ENCODE measurements around the gene CTPS2.
A peak's percentile ranks its signal among the peaks of the same experiment; 100 is the strongest.
"Not testable (repeated sequence)": the region's sequence is repeated elsewhere in the genome, so short reads cannot be mapped to it uniquely, and the experiment has no call there.

The CTPS2 gene, protein sequence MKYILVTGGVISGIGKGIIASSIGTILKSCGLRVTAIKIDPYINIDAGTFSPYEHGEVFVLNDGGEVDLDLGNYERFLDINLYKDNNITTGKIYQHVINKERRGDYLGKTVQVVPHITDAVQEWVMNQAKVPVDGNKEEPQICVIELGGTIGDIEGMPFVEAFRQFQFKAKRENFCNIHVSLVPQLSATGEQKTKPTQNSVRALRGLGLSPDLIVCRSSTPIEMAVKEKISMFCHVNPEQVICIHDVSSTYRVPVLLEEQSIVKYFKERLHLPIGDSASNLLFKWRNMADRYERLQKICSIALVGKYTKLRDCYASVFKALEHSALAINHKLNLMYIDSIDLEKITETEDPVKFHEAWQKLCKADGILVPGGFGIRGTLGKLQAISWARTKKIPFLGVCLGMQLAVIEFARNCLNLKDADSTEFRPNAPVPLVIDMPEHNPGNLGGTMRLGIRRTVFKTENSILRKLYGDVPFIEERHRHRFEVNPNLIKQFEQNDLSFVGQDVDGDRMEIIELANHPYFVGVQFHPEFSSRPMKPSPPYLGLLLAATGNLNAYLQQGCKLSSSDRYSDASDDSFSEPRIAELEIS

GRCh38 chrX:16712548-16713155 lies at the start of gene CTPS2:
Gene CTPS2, minus strand, starts transcription at chrX:16712669. Its CDS starts 9,767 bp downstream, at chrX:16702902.
- DNase-seq (ENCODE audit: low read depth in 2 of 3, low spot score in 2 of 3) = peak in 1 of 3 experiments; percentile 17

GRCh38 chrX:16761500-16761899 lies 49.0 kb upstream of the CTPS2 start:
- not testable (repeated sequence) for DNase-seq (ENCODE audit: low read depth in 2 of 3, low spot score in 2 of 3)

- DNase-seq (ENCODE audit: low read depth in 2 of 3, low spot score in 2 of 3) = no peak
These were observed 44.3 kb upstream of the CTPS2 start for GRCh38 chrX:16756724-16757123.

- no peak for DNase-seq (ENCODE audit: low read depth in 2 of 3, low spot score in 2 of 3)
These were observed 41.5 kb upstream of the CTPS2 start for GRCh38 chrX:16754019-16754418.

GRCh38 chrX:16750136-16750535 lies 37.7 kb upstream of the CTPS2 start:
- no peak for DNase-seq (ENCODE audit: low read depth in 2 of 3, low spot score in 2 of 3)

- DNase-seq (ENCODE audit: low read depth in 2 of 3, low spot score in 2 of 3) = no peak
These were observed 36.0 kb upstream of the CTPS2 start for GRCh38 chrX:16748425-16748824.

- no peak for DNase-seq (ENCODE audit: low read depth in 2 of 3, low spot score in 2 of 3)
These were observed 33.2 kb upstream of the CTPS2 start for GRCh38 chrX:16745659-16746058.

GRCh38 chrX:16745102-16745501 lies 32.6 kb upstream of the CTPS2 start:
- DNase-seq (ENCODE audit: low read depth in 2 of 3, low spot score in 2 of 3) = no peak

GRCh38 chrX:16743604-16744325 lies 31.3 kb upstream of the CTPS2 start:
- DNase-seq (ENCODE audit: low read depth in 2 of 3, low spot score in 2 of 3) = no peak

DNA sequence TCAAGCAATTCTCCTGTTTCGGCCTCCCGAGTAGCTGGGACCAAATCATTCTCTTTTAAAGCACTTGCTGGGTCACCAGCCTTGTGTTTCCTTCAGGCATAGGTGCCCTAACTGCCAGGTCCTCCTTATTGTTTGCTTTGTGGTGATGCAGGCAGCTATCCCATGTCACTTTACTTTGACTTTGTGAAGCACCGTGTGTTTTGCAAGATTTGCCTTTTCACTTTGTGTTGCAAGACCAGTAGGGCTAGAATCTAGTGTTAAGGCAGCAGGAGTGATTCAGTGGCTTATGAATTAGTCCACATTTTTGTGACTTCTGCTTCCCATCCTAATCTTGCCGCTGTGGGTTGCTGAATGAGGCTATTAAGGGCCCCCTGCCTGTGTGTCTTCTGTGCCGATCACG lies 27.1 kb upstream of the CTPS2 start:
- DNase-seq (ENCODE audit: low read depth in 2 of 3, low spot score in 2 of 3) = no peak

GRCh38 chrX:16737024-16737423 lies 24.6 kb upstream of the CTPS2 start:
- DNase-seq (ENCODE audit: low read depth in 2 of 3, low spot score in 2 of 3) = no peak

- DNase-seq (ENCODE audit: low read depth in 2 of 3, low spot score in 2 of 3) = no peak
These were observed 20.5 kb upstream of the CTPS2 start for GRCh38 chrX:16733013-16733412.

- DNase-seq (ENCODE audit: low read depth in 2 of 3, low spot score in 2 of 3) = no peak
These were observed 18.0 kb upstream of the CTPS2 start for GRCh38 chrX:16730450-16730849.

GRCh38 chrX:16727637-16728036 lies 15.2 kb upstream of the CTPS2 start:
- DNase-seq (ENCODE audit: low read depth in 2 of 3, low spot score in 2 of 3) = no peak

DNA sequence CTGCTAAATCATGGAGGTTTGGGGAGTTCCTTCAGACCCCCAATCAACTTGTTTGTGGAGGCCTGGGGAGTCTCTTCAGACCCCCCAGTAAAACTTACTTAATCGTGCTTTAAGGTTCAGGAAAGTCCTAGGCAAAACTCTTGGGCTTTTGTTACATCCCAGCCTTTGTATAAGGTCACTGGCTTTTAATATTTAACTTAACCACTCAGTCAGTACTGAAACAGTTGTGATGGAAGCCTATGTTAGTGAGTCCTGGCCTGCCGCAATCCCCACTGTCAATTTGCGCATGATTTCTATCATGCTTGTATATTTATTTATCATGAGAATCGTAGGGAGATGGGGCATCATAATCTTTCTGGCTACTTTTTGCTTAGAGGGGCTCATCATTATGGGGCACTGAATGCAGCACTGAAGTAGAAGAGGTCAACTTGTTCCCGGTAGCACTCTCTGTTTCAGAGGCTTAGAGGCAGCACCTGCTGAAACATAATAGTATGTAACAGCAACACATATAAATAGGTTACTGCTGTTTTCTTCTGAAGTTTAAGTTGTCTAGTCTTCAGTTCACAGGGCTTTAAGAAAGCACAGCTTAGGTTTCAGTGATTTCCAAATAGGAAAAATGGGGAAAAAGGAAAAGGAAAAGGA lies 14.0 kb upstream of the CTPS2 start:
- DNase-seq (ENCODE audit: low read depth in 2 of 3, low spot score in 2 of 3) = not testable (repeated sequence)

GRCh38 chrX:16725072-16725471 lies 12.6 kb upstream of the CTPS2 start:
- DNase-seq (ENCODE audit: low read depth in 2 of 3, low spot score in 2 of 3) = no peak

- DNase-seq (ENCODE audit: low read depth in 2 of 3, low spot score in 2 of 3) = no peak
These were observed 10.0 kb upstream of the CTPS2 start for GRCh38 chrX:16722481-16722880.

DNA sequence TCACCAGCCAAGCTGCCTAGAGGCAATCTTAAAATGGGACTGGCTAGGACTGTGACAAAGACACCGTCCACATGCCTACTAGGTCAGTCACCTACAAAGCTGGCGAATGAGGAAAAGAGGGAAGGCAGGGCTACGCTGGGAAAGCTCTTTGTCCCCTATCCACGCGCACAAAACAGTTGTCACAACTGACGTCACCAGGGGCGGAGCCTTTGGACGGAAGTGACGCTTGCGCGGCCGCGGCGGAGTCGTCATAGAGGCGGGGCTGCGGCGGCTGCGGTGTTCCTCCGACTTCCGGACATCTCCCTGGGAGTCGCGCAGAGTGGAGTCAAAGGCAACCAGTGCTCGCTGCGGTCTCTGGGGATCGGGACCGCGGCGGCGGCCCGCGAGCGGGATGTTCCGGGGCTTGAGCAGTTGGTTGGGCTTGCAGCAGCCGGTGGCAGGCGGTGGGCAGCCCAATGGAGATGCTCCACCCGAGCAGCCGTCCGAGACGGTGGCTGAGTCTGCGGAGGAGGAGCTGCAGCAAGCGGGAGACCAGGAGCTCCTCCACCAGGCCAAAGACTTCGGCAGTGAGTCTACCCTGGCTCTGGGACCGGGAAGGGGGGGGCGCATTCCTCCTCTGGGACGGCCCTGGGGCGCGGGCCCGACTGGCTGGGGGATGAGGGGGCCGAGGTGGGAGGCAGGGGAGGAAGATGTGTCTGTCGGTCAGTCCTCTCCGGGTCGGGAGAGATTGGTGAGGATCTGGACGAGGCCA lies 7.0 kb upstream of the CTPS2 start, which contains the start of gene SYAP1:
TSS of gene SYAP1 (plus strand) at position 279 of the 751 bp plus-strand sequence. CDS start at position 392, 113 bp downstream.
- peak; percentile 85 to 96 (median 94) for DNase-seq (ENCODE audit: low read depth in 2 of 3, low spot score in 2 of 3)

DNA sequence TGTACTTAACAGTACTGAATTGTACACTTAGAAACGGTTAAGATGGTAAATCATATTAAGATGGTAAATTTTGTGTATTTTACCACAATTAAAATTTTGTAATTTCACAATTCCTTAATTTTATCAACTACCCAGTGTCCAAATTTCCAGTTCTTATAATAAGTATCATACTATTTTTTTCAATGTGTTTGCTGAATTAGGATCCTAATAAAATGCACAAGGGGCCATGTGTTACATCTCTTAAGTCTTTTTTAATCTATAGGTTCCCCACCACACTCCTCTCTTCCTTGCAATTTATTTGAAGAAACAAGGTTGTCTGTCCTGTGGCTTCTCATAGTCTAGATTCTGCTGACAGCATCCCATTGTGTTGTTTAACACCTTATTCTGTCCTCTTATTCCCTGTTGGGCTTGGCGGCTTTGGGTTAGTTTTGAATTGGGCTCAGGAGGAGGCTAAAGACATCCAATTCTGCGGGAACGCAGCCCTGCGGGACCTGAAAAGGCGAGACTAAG lies 6.4 kb upstream of the CTPS2 start:
- no peak for DNase-seq (ENCODE audit: low read depth in 2 of 3, low spot score in 2 of 3)

GRCh38 chrX:16716451-16716850 lies 4.0 kb upstream of the CTPS2 start:
- not testable (repeated sequence) for DNase-seq (ENCODE audit: low read depth in 2 of 3, low spot score in 2 of 3)

All from activated CD8-positive, alpha-beta memory T cell treated with anti-CD3 and anti-CD28 coated beads for 48 hours (primary cell).